Activated CD4-positive, CD25-positive, alpha-beta regulatory T cell (primary cell): Measurements from ENCODE around the gene TAX1BP3.
A peak's percentile ranks its signal among the peaks of the same experiment; 100 is the strongest.

ENCODE experiments used
- DNase-seq, 4 experiments: peaks; one replicate each; lab custom pipeline; 2025; lab: John Stamatoyannopoulos, UW

The TAX1BP3 gene

DNA sequence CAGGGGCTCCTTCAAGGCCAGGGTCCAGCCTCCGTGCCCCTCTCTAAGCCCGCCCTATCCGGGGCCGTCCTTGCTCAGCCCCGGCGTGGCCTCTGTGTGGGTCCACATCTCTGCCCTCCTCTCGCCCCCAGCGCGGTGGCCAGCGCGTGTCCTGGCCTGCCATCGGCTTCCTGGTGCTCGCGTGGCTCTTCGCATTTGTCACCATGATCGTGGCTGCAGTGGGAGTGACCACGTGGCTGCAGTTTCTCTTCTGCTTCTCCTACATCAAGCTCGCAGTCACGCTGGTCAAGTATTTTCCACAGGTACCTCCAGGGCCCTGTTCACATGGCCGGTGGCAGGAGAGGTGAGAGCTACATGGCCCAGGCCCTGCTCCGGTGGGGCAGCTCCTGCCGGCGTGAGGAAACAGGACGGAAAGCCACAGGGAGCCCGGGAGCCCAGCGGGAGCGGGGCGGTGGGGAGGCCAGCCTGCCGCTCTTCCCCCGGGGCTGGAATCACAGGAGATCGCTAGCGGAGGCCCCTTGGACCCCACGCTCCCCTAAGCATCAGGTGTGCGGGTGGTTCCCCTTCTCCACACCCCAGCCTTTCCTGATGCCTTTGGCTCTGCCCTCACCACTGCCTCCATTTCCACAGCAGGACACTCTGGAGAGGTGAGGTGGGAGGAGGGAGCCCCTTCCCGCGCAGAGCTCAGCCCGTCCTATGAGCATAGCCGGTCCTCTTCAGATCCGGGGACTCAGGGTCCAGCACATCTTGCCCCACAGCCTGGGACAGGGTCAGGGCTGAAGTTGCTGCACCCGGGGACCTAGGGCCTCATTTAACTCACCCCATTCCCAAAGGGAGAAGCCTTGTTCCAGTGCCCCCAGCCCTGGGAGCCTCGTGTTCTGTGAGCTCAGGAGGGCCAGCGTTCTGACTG lies 10.2 kb downstream of the TAX1BP3 start:
- no peak for DNase-seq

GRCh38 chr17:3657588-3657869 lies 10.8 kb downstream of the TAX1BP3 start:
- DNase-seq = no peak

DNA sequence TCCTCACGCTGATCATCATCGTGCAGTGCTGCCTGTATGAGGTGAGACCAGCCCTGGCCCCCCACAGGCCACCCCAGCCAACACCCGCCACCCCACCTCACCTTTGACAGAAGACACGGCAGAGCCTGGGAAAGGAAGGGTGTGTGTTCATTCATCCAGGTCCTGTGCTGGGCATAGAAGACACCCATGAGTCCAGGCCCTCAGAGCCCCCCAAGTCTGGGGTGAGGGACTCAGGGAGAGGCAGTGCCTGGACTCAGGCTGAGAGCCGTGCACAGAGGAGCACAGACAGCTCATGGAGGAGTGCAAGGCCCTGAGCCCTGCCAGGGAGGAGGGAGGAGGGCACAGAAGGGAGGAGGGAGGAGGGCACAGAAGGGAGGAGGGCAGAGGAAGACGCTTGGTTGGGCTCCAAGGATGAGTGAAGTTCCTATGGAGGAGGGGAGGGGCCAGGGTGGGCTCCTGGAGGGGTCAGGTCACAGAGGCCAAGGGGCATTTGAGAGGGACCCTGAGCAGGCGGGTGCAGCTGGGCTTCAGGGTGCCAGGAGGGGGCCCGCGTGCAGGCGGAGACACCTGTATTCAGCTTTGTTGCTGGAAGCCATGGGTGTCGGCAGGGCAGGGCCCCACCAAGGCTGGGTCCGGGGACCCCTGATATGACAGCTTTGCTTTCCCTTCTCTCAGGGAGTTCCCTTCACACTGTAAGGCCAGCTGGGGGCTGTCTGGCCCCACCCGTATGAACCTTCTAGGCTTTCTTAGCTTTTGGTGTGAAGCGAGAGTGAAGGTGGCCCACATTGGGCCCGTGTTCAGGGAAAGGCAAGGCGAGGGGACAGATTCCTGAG lies 11.4 kb downstream of the TAX1BP3 start:
- no peak for DNase-seq

DNA sequence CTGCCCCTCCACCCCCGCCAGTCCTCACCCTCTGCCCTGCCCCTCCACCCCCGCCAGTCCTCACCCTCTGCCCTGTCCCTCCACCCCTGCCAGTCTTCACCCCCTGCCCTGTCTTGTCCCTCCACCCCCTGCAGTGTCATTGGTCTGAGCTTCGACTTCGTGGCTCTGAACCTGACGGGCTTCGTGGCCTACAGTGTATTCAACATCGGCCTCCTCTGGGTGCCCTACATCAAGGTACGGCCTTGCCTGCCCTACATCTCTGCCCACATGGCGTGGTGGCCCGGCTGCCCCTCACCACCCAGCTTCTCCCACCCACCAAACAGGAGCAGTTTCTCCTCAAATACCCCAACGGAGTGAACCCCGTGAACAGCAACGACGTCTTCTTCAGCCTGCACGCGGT lies 12.0 kb downstream of the TAX1BP3 start:
- no peak for DNase-seq

- no peak for DNase-seq
Measured at GRCh38 chr17:3655766-3656165, 12.6 kb downstream of the TAX1BP3 start.

DNA sequence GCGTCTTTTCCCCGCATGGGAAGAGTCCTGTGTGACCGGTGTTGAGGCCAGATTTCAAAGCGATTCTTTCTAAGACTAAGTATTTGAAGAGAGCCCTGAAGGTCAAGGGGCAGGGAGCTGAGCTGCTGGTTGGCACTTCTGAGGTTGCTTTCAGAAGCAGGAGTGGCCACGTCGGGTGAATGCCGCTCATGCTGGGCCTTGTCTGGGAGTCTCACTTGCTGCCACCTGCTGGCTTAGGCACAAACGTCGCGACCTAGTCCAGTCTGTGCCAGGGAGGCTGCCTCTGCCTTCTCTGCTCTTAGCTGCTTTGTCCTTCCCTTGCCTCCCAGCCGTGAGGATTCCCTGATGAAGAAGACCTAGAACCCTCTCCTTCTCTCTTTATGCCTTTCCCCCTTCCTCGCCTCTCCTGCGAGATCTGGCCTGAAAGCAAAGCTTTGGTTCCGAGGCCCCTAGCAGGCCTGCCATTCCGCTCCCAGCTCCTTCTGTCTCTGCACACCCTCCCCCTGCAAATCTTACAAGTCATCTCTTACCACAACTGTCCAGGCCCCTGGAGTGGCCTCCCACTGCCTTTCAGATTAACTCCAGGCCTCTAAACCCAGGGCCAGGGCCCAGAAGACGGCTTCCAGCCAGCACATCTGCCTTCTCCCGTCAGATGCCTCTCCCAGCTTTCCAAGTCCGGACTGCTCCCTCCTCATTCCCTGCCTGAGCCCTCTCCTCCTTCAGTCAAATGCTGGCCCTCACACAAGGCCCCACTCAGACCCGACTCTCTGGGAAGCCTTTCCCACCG lies 20.4 kb downstream of the TAX1BP3 start:
- DNase-seq = peak in 1 of 4 experiments; percentile 11

- DNase-seq = no peak
Measured at GRCh38 chr17:3647251-3647650, 21.1 kb downstream of the TAX1BP3 start.

- DNase-seq = no peak
Measured at GRCh38 chr17:3645310-3645709, 23.1 kb downstream of the TAX1BP3 start.

DNA sequence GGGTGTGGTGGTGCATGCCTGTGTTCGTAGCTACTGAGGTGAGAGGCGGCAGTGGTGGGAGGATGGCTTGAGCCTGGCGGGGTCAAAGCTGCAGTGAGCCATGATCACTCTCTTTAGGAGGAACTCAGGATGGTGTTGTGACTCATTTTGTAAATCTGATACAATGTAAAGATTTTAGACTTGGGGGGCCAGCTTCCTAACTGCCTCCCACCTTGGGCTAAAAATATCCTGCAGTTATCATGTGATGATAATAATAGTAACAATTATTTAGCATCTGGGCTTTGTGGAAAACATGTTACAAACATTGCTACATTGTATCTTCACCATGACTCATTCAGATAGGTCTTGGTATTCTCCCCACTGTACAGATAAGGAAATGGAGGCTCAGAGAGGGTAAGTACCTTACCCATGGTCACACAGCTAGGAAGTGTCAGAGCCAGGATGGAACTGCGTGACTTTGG lies 24.5 kb downstream of the TAX1BP3 start:
- no peak for DNase-seq

- DNase-seq = no peak
Measured at GRCh38 chr17:3641717-3642486, 26.5 kb downstream of the TAX1BP3 start.

GRCh38 chr17:3641014-3641413 lies 27.4 kb downstream of the TAX1BP3 start:
- DNase-seq = no peak

DNA sequence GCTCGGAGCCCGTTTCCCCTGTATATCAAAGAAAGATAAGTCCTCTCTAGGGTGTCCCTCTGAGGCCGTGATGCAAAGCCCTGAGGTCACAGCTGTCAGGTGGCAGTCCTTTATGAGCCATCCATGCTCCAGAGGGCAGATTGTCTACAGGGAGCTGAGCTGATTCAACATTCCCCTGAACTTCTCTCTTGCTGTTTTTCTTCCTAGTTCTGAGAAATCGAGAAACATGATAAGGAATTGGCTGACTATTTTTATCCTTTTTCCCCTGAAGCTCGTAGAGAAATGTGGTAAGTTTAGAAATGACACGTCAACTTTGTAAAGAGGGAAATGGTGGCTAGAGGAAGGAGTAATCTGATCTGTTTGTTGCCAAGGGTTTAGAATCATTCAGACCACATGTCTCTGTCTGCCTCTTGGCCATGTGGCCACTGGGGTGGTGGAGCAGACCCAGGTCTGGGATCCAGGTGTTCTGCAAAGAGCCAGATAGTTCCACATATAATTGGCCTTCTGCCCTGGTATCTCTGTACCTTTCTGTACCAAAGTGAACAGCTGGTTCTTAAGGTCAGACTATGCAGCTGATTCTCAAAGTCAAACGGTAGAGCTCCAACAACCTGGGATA lies 28.3 kb downstream of the TAX1BP3 start:
- DNase-seq = no peak

DNA sequence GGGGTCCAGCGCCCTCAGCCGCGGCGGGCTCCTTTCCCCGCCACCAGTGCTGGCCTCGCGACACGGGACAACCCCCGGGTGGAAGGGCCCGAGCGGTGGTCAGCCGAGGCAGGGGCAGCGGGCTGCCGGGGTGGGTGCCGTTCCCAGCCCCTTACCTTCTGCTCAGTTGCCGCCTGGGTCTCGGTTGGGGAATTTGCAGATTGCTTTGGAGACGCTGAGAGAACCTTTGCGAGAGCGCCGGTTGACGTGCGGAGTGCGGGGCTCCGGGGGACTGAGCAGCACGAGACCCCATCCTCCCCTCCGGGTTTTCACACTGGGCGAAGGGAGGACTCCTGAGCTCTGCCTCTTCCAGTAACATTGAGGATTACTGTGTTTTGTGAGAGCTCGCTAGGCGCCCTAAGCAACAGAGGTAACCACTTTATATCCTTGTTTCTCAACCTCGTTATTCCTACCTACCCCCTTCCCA lies 31.4 kb downstream of the TAX1BP3 start:
- DNase-seq = no peak

- DNase-seq = peak; percentile 90 to 92 (median 90)
Measured at GRCh38 chr17:3636154-3636907, 32.0 kb downstream of the TAX1BP3 start, which contains the start of the genes CTNS and SHPK. CTNS (plus strand) TSS chr17:3636760; CDS start chr17:3640207, 3,447 bp downstream. SHPK (minus strand) TSS chr17:3636250; CDS start chr17:3636219, 31 bp downstream.

DNA sequence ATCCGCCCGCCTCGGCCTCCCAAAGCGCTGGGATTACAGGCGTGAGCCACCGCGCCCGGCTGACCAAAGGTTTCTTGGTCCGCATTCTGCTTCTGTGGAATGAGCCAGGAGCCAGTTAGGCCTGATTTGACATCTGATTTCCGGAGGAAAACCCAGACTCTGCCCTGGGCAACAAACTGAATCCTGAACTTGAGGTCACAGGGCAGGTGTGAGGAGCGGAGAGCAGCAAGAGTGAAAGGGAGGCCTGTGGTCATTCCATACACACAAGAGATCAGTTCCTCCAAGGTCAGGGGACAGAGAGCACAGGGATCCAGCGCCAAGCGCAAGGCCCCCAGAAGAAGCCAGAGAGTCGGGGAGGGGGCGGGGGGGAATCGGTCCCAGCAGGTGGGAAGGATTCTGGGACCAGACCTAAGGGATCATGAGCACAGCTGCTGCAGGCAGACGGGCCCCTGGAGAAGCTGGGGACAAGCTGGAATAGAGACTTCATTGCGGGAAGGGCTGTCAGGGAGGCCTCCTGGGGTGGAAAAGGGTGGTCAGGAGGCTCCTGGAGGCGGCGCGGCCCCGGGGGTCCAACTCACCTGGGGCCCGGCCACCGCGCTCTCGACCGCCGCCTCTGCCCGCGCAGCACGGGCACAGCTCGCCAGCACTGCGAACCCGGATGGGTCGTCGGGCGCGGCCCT lies 32.8 kb downstream of the TAX1BP3 start:
- no peak for DNase-seq

DNA sequence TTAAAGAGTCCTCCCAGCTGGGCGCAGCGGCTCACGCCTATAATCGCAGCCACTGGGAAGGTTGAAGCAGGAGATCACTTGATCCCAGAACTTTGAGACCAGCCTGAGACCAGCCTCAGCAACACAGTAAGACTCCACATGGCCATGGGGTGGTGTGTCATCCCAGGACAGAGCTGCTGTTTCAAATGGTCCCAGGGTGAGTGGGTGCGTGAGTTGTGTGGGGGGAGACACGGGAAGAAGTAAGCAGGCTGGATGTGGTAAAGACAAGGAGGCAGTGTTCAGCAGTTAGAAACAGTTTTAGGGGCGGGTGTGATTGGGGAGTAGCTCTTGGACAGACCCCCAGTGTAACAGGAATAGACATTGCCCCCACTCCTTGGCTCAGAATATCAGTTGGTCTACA lies 36.1 kb downstream of the TAX1BP3 start:
- DNase-seq = no peak

DNA sequence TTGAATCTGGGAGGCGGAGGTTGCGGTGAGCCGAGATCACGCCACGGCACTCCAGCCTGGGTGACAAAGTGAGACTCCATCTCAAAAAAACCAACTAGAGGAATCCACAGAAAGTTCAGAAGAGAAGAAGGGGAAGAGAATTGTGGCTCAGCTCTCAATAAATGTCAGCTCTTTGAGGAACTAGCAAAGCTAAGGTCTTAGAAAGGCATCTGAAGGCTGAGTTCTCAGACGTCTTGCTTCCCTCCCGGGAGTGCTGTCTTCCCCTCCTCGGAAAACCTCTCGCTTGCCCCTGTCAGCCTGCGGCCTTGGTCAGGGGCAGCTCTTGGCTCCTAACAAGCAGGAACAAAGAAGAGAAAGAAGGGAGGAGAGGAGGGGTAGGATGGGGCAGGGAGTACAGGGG lies 37.6 kb downstream of the TAX1BP3 start:
- DNase-seq = no peak

DNA sequence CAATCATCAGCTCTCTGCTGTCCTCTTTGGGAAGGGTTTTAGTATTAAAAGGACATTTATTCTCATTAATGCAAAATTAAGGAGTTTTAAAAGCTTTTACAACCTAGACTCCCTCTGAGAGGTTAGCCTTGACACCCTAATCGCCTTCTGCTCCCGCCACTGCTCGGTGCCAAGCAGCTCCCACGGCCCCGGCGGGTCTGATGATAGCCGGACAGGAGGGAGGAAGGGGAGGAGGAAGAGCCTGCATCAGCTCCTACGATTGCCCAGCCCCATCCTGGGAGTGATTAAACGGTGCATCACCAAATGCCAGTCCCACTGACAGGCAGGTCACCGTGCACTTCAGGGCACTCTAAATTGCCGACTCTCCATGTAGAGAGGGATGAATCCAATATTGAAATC lies 40.6 kb downstream of the TAX1BP3 start:
- no peak for DNase-seq
